HG02840 (cell line): Measurements from ENCODE around the gene U2AF1L4.
A peak's percentile ranks its signal among the peaks of the same experiment; 100 is the strongest.

Experiments
- ATAC-seq: cut with Tn5 transposase; IDR thresholded peaks from one replicate; pipeline ENCODE4 v1.9.1; 2021; ENCODE audit warnings: mild to moderate bottlenecking, moderate library complexity, moderate number of reproducible peaks; ENCODE audit not compliant: unreplicated experiment, low FRiP score

The U2AF1L4 gene

DNA sequence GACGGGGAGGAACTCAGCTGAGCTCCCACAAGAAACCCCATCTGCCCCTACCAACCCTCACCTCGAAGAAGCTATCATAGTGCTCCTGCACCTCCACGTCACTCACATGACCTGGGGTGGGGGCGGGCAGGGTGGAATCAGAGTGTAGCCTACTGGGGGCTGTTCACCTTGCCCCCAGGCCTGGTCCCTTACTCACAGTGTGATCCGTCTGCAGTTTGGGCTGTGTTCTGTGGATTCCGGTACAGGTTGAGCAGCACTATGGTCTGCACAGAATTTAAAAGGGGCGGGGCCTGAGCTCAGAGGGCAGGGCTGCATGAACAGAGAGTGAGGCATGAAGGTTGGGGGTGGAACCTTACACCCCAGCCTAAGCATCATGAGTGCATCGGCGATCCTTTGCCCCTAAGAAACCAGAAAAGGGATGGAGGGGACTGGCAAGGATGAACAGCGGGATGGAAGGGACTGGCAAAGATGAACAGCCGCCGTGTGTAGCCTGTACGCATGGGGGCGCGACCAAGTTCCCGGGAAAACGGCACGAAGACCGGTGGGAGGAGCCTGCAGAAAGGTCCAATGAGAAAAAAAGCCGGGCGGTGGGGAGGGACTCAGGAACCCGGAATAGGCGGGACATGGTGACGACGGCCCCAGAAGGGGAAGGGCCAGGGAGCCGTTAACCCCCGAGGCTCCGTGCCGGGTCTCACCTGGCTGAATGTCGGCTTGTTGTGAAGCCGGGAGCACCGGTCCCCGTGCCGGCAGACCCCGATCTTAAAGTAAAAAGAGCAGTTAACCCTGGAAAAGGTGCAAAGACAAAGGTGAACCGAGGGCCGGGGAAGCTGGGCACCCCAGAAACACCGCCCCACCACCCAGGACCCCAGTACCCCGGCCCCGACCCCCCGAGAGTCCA, 539 bp downstream of the U2AF1L4 start:
- ATAC-seq, result peak; percentile 38

- ATAC-seq, result no peak
These were observed 1.4 kb downstream of the U2AF1L4 start for GRCh38 chr19:35743640-35744429.

- ATAC-seq, result no peak
These were observed 3.0 kb downstream of the U2AF1L4 start, which contains the start of gene IGFLR1 for GRCh38 chr19:35742121-35742724. Gene IGFLR1, minus strand, starts transcription at chr19:35742452. Its CDS starts 1,272 bp downstream, at chr19:35741180.

DNA sequence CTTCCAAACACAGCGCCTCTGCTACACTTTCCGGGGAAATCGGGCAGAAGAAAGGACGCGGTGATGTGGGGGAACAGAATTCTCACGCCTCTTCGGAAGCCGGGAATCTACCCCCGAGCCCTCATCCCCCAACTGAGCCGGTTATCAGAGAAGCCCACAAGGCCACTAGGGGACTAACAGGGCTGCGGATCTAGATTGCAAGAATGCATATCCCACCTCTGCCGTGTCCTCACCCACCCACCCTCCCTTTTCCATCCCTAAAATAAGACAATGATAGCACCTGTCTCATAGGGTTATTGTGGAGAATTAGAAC, 4.1 kb downstream of the U2AF1L4 start:
- no peak for ATAC-seq

- ATAC-seq, result peak; percentile 53
These were observed 4.6 kb downstream of the U2AF1L4 start for GRCh38 chr19:35740423-35741202.

DNA sequence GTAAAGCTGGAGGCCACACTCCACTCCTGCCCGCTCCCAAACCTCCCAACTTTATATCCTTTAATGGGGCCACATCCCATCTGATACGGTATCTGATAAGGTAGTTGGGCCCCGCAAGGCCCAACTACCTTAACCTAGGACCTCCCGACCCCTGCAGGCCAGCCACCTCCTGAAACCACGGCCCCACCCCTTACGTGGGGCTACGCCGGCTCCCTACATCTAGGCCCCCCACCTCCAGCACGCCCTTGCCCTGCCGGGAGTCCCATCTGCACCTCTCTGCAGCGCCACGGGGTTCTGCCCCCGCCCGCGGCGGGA, 5.2 kb downstream of the U2AF1L4 start:
- peak; percentile 13 for ATAC-seq

- ATAC-seq, result no peak
These were observed 5.7 kb downstream of the U2AF1L4 start for GRCh38 chr19:35739275-35740107.

GRCh38 chr19:35738887-35739229, 6.4 kb downstream of the U2AF1L4 start:
- no peak for ATAC-seq

- no peak for ATAC-seq
These were observed 7.0 kb downstream of the U2AF1L4 start for GRCh38 chr19:35738021-35738886.

- ATAC-seq, result no peak
These were observed 8.0 kb downstream of the U2AF1L4 start for GRCh38 chr19:35736913-35737886.

DNA sequence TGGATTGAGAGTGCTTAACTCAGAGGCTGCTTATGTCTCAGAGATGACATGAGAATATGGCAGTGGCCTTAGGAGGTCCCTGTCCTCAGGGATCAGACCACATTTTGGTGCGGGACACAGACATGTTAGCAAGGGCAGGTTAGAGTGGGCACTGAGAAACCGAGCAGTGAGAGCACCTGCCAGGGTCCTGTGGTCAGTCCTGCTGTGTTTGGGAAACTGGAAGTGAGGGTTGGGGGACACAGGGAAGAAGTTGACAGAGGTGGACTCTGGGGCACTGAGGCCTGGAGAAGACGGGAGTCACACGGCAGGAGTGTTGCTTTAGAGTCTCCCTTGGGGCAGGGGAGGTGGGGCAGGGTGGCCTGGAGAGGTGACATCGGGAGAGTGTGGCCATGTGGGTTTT, 10.3 kb downstream of the U2AF1L4 start:
- no peak for ATAC-seq

GRCh38 chr19:35734273-35734672, 10.9 kb downstream of the U2AF1L4 start:
- no peak for ATAC-seq

GRCh38 chr19:35733180-35734125, 11.8 kb downstream of the U2AF1L4 start:
- ATAC-seq, result no peak

DNA sequence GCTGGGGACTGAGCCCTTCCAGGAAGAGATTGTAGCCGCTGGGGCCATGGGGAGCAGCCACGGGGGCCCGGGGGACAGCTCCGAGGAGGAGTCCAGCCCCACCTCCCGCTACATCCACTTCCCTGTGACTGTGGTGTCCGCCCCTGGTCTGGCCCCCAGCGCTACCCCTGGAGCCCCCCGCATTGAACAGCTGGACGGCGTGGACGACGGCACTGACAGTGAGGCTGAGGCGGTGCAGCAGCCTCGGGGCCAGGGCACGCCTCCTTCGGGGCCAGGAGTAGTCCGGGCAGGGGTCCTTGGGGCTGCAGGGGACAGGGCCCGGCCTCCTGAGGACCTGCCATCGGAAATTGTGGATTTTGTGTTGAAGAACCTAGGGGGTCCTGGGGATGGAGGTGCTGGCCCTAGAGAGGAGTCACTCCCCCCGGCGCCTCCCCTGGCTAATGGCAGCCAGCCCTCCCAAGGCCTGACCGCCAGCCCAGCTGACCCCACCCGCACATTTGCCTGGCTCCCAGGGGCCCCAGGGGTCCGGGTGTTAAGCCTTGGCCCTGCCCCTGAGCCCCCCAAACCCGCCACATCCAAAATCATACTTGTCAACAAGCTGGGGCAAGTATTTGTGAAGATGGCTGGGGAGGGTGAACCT, 12.6 kb downstream of the U2AF1L4 start:
- ATAC-seq, result no peak

DNA sequence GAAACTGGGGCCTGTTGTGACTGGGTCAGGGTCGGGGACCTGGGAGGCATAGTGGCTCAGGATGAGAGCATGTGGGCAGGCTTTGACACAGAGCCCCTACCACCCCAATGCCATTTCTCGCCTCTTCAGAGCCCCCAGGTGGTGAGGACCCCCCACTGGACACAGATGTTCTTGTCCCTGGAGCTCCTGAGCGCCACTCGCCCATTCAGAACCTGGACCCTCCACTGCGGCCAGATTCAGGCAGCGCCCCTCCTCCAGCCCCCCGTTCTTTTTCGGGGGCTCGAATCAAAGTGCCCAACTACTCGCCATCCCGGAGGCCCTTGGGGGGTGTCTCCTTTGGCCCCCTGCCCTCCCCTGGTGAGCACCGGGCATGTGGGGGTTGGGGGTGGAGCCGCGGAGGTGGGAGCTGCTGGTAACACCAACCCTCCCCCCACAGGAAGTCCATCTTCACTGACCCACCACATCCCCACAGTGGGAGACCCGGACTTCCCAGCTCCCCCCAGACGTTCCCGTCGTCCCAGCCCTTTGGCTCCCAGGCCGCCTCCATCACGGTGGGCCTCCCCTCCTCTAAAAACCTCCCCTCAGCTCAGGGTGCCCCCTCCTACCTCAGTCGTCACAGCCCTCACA, 13.3 kb downstream of the U2AF1L4 start:
- no peak for ATAC-seq

DNA sequence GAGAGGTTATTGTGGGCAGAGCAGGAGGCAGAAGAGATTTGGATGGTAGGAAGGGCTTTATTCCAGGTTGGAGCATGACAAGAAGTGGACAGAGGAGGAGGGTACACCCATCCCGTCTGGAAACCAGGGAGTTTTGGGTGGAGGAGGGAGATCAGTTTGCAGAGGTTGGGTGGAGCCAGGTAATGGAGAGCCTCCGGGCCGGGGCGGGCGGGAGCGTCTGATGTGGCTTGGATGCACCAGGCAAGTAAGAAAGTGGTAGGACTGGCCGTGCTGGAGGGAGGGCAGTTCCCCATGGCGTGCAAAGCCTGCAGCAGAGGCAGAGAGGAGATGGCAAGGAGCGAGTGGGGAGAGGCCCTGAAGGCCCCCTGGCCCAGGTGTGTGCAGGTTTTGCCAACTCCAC, 13.9 kb downstream of the U2AF1L4 start:
- ATAC-seq, result no peak
